Measurements from ENCODE around the gene PCDHGB4.
"Not testable (repeated sequence)": the region's sequence is repeated elsewhere in the genome, so short reads cannot be mapped to it uniquely, and the experiment has no call there.

Gene PCDHGB4

DNA sequence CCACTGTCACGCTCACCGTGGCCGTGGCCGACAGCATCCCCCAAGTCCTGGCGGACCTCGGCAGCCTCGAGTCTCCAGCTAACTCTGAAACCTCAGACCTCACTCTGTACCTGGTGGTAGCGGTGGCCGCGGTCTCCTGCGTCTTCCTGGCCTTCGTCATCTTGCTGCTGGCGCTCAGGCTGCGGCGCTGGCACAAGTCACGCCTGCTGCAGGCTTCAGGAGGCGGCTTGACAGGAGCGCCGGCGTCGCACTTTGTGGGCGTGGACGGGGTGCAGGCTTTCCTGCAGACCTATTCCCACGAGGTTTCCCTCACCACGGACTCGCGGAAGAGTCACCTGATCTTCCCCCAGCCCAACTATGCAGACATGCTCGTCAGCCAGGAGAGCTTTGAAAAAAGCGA, 45.2 kb downstream of the PCDHGB4 start:
- DNase-seq: not testable (repeated sequence)

DNA sequence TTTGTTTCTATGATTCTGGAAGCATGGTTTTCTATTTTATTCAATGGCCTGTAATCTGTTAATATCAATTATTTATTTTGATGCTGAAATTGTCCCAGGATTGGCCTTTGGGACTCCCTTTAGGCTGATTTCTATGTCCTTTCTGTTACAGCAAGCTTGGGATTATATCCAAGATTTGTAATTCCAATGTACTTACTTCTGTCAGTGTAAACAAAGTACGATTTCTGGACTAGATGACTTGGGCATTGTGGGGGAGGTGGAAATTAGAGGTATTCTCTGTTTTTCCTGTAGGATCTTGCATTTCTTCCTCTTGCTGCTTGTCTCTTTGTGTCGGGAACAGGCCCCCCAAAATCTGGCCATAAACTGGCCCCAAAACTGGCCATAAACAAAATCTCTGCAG, 46.5 kb downstream of the PCDHGB4 start:
- DNase-seq: peak; percentile 29

DNA sequence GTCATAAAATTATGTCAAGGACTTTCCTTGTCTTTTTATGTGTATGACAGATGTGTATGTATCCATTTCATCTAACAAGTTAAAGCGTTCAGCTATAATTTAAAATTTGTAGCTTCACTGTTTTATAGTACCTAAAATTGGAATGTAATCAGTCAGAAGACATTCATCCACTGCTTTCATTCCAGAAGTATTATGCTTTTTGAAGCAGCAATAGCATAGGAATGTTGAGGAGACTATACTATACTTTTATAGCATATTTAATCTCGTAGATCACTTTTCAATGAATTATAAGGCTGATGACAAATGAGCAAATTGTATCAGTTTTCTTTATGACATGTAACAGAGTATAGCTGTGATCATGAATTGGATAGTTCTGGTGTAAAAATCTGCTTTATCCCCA, 49.7 kb downstream of the PCDHGB4 start:
- peak; percentile 57 for DNase-seq

DNA sequence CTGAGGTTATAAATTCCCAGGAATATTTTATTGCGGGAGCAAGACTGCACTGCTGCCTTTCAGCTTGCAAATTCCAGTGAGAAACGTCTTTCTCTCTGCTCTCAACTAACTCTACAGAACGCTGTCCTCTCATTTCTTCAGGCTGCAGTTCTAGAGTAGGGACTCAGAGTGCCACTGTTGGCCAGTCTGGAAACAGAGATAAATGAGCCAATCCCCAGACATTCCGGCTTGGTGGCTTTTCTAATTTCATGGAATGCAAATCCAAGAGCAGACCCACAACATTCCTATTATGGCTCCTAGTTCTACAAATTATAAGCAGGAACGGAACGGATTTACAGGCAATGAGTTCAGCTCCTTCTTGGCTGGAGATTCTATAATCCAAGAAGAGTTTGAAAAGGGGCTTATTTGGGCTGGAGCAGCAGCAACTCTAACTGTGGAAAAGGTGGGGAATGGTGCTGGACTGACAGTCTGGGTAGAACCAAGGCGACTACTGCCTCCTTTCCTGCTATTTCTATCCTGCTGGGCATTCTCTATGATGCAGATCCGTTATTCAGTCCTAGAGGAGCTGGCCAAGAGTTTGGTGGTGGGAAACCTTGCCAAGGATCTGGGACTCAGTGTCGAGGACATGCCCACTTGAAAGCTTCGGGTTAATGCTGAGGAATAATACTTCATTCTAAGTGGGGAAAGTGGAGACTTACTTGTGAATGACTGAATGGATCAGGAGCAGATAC, 52.1 kb downstream of the PCDHGB4 start:
- DNase-seq: peak; percentile 55
